Retinal pigment epithelial cell (primary cell): ENCODE results near the gene OASL.

ENCODE experiments used
- DNase-seq: peaks from one replicate; pipeline ENCODE4 v3.0.0-alpha.2; 2010; ENCODE audit warnings: low read depth
- H3K4me3 ChIP-seq: 2 replicates; pipeline ENCODE4 v1.5.1; 2011; ENCODE audit warnings: mild to moderate bottlenecking, low read length, control low read depth, moderate library complexity
- CTCF ChIP-seq: conservative IDR thresholded peaks from 2 replicates; pipeline ENCODE4 v1.5.1; 2011; ENCODE audit warnings: low read depth, low read length, control low read depth, inconsistent platforms

OASL gene

GRCh38 chr12:121021754-121022153, 17.3 kb downstream of the OASL start:
- no peak for TF ChIP-seq CTCF
- H3K4me3 ChIP-seq = no peak overlapping the region
- no peak for DNase-seq

- TF ChIP-seq CTCF = no peak
- H3K4me3 ChIP-seq = no peak overlapping the region
- no peak for DNase-seq
These were observed 20.0 kb downstream of the OASL start for GRCh38 chr12:121018860-121019617.

DNA sequence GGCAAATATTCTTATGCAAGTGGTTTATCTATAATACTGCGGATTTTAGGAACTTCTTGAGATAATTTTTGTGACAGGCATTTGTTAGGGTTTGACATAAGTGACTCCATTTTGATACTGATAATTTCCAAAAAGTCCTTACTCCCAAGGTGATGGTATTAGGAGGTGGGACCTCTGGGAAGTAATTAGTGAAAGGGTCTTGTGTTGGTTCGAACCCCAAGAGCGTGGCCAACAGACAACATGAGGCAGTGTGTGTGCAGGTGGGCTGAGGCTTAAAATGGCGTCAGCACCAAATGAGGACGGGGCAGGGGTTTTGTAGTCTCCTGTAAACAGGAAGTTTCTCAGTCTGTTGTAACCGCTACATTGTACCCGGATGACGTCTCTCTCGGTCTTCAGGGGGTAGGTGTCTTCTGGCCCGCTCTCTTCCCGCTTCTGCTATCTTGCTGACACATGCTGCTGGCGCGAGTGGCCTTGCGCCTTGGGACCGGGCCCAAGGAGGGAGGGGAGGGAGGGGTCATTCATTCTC, 21.0 kb downstream of the OASL start:
- TF ChIP-seq CTCF = no peak
- no peak for DNase-seq
- H3K4me3 ChIP-seq = no peak overlapping the region

DNA sequence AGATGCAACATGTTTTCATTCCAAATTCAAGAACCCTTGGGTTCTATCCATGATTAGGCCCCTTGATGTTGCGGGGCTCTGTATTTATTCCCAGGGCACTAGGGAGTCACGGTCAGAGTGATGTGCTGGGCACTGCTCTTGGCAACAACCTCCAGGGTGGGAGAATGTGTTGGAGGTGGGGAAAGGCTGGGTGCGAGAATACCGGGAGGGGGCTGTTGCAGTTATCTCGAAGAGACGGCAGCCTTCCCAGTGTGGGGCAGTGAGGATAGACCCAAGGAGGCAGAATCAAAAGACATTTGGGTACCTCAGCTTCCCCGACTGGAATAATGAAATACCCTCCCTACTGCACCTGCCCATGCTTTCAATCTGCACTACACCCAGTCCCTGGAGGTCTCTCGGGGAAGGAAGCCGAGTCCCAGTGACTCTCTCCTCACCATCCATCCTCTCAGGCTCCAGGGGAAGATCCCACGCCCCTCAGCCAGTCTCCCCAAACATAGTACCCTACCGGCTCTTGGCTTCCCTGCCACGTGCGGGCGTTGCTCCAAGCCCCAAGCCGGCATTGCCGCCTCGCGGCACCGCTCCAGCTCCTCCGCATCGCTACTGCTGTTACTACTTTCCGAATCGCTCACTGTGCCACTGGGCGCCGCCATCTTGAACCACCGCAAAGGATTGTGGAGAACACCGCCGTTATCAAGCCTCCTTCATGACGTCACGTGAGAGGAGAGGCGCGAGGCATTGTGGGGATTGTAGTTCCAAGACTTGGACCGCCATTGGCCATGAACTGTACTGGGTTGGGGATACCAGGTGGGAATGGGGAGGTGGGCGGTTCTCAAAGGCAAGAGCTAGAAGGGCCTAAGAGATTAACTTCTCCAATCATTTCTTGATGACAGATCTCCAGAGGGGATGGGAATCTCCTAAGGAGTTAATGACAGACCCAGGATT, 22.9 kb downstream of the OASL start, which contains the start of gene C12orf43:
C12orf43 (minus strand) TSS at position 663 of the 942 bp plus-strand sequence; CDS start at position 650, 13 bp downstream.
- peak within 1 kb of the TSS; percentile 96 for H3K4me3 ChIP-seq
- TF ChIP-seq CTCF = no peak
- DNase-seq = peak; percentile 63

DNA sequence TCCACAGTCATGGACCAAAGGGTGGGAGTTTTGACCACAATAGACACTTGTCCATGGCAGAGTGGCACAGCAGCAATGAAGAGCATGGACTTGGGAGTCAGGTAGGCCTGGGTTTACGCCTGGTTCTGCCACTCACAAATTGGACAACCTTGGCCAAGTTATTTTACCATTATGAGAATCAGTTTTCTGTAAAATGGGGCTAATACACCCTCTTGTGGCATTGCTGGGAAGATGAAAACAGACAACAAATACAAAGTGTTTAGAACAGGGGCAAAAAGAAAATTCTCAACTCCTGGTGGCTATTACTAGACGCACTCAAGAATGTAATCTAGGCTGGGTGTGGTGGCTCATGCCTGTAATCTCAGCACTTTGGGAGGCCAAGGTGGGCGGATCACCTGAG, 25.3 kb downstream of the OASL start:
- no peak overlapping the region for H3K4me3 ChIP-seq
- DNase-seq = no peak
- no peak for TF ChIP-seq CTCF

DNA sequence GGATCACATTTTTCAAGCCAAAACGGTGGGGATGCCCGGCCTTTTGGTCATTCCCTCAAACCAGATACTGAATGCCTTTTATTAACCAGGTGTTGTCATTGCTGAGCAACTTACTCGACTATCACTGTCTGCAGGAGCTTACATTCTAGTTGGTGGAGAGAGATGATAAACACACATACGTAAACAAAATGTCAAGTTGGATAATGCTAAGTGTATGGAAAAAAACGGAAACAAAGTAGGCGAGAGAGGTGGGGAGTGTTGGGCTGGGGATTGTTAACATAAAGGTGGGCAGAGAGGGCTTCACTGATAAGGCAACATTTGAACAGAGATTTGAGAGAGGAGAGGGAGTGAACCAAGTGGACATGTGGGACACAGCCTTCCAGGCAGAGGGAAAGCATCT, 27.2 kb downstream of the OASL start:
- no peak for DNase-seq
- TF ChIP-seq CTCF = no peak
- no peak overlapping the region for H3K4me3 ChIP-seq
